CD4-positive, alpha-beta memory T cell (primary cell): ENCODE measurements around the gene FGFBP1. TPM values are rescaled to one million over a fixed set of nuclear protein-coding genes. Genes with fewer than 3 reads are reported as not detected.

Experiments
- CTCF ChIA-PET: fragments of 350-600 bp; sonication (Branson Sonifier 250); formaldehyde crosslinking; loops from one replicate; lab custom pipeline; 2021; ENCODE audit warnings: inconsistent platforms; ENCODE audit not compliant: partially characterized antibody; lab: Charles Lee
- POLR2A ChIA-PET: fragments of 350-600 bp; sonication (Branson Sonifier 250); formaldehyde crosslinking; loops from one replicate; lab custom pipeline; 2021; ENCODE audit not compliant: partially characterized antibody; lab: Charles Lee
- DNase-seq, 5 donors: peaks; one replicate each; pipeline versions ENCODE4 v3.0.0 to v3.0.0-alpha.2; 2020 to 2022; ENCODE audit warnings: mixed read lengths in 1 of 5
- H3K27ac ChIP-seq: one replicate; pipeline ENCODE4 v1.7.0; 2013; ENCODE audit warnings: low read depth, low read length
- H3K27me3 ChIP-seq: 2 replicates; pipeline ENCODE4 v1.7.0; 2013; ENCODE audit warnings: mild to moderate bottlenecking, low read length, moderate library complexity; ENCODE audit not compliant: insufficient read depth
- H3K36me3 ChIP-seq: 2 replicates; pipeline ENCODE4 v1.7.0; 2013; ENCODE audit warnings: mild to moderate bottlenecking, low read length, moderate library complexity; ENCODE audit not compliant: insufficient read depth
- H3K4me1 ChIP-seq: 2 replicates; pipeline ENCODE4 v1.7.0; 2013; ENCODE audit warnings: mild to moderate bottlenecking, low read length, moderate library complexity; ENCODE audit not compliant: insufficient read depth
- H3K4me3 ChIP-seq, 2 donors: one replicate each; pipeline ENCODE4 v1.7.0; 2013; ENCODE audit warnings: low read length in 2 of 2, mild to moderate bottlenecking in 1 of 2
- H3K9me3 ChIP-seq, 2 donors: one replicate each; pipeline ENCODE4 v1.7.0; 2013; ENCODE audit warnings: low read length in 2 of 2, control low read depth in 1 of 2; ENCODE audit not compliant: control insufficient read depth in 1 of 2
- H3K27ac Mint-ChIP-seq, 7 donors: one replicate each; pipeline ENCODE4 v1.8.0; 2020 to 2021; ENCODE audit warnings: mixed read lengths in 7 of 7, mild to moderate bottlenecking in 6 of 7, inconsistent platforms in 3 of 7, moderate library complexity in 3 of 7
- H3K27me3 Mint-ChIP-seq, 2 donors: one replicate each; pipeline ENCODE4 v1.8.0; 2020 to 2021; ENCODE audit warnings: mixed read lengths in 2 of 2
- H3K36me3 Mint-ChIP-seq, 2 donors: one replicate each; pipeline ENCODE4 v1.8.0; 2020 to 2021; ENCODE audit warnings: mixed read lengths in 2 of 2, inconsistent platforms in 1 of 2, mild to moderate bottlenecking in 1 of 2
- H3K4me1 Mint-ChIP-seq, 4 donors: one replicate each; pipeline ENCODE4 v1.8.0; 2020 to 2021; ENCODE audit warnings: mixed read lengths in 4 of 4, mild to moderate bottlenecking in 1 of 4
- H3K4me3 Mint-ChIP-seq, 8 donors: one replicate each; pipeline ENCODE4 v1.8.0; 2020 to 2021; ENCODE audit warnings: mixed read lengths in 8 of 8, mild to moderate bottlenecking in 7 of 8, moderate library complexity in 6 of 8, inconsistent platforms in 3 of 8
- H3K9me3 Mint-ChIP-seq, 8 donors: one replicate each; pipeline ENCODE4 v1.8.0; 2020 to 2021; ENCODE audit warnings: mixed read lengths in 8 of 8, mild to moderate bottlenecking in 5 of 8, inconsistent platforms in 3 of 8, moderate library complexity in 1 of 8
- intact Hi-C: fragments of 100-400 bp; cut with micrococcal nuclease; formaldehyde crosslinking; loops from one replicate; pipeline ENCODE4 v1.15.1; 2023
- polyA plus RNA-seq, 2 donors: library from polyadenylated mRNA; unstranded; fragments of 300-500 nt; fragmentation: Illumina TruSeq; gene quantifications; one replicate each; pipeline ENCODE4 v1.2.3, GENCODE V29; 2021
- total RNA-seq, 2 experiments: library from RNA; stranded (reverse); gene quantifications; one replicate each; pipeline ENCODE4 v1.2.3, GENCODE V29; 2021

Gene FGFBP1
- total and polyA plus RNA-seq, 4 experiments from 2014 or later = not detected

DNA sequence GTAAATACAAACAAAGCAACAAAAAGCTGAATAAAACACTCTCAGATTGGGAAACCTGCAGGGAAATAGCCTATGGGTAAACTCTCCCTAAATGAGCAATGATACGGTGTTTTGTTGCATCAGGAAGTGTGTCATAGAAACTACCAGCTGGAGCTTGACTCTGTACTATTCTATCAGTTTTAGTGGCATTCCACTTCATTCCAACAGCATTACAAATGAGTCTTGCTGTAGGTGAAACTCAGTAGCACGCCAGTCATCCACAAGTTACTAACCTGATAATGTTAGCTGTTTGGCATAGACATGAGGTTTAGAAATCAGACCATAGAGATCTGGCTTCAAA, 24.9 kb downstream of the FGFBP1 start:
- Mint-ChIP-seq H3K36me3 (no peaks in the 10 kb centered on the region), H3K9me3 (peaks cover 0 to 6% (median 2%) of the 10 kb centered on the region in 8 donors), H3K27me3 (peaks cover 5 to 20% of the 10 kb centered on the region in 2 donors), H3K27ac (no peak overlapping the region), H3K4me3 (no peak overlapping the region), H3K4me1 (no peaks in the 10 kb centered on the region)
- Histone ChIP-seq H3K27ac (no peak overlapping the region), H3K36me3 (no peaks in the 10 kb centered on the region), H3K4me1 (no peaks in the 10 kb centered on the region), H3K27me3 (no peaks in the 10 kb centered on the region), H3K4me3 (no peak overlapping the region), H3K9me3 (no peaks in the 10 kb centered on the region)
- intact Hi-C loops = no loop called here
- CTCF ChIA-PET = interaction anchor here (1.0 kb wide), 1 partner anchor 30 kb away, joined by 4 read pairs; no protein-coding TSS in a partner anchor
- no peak for DNase-seq
- POLR2A ChIA-PET = no interaction called here

DNA sequence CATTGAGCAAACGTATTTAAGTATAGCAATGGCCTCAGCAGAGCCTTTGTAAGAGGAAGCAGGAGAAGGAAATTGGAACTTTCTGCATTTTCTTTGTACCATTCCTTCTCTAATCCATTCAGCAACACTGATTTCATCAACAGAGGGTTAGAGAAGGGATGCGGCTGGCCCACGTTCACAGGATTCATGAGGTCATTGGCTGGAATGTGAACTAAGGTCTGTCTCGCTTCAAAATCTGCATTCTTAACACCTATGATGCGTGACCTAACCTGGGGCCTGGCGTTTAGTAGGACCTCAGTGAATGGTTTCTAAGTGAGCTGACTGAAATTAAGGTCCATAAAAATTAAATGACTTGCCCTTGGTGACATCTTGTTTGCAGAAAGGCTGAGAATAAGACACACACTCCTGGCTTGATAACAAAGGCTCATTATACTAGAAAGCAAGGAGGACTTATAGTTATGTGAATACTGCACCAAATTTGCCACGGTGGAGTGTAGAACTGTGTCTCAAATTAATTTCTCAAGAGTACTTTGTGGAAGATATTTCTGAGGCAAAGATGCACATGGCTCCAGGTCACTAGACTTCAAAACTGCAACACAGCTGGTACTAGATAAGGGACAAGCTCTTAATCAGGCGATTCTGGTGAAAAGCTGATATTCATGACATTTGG, 25.4 kb downstream of the FGFBP1 start:
- H3K27ac ChIP-seq = no peak overlapping the region
- no peaks in the 10 kb centered on the region for H3K27me3 ChIP-seq
- no peak for DNase-seq
- peaks cover 5 to 15% of the 10 kb centered on the region in 2 donors for H3K27me3 Mint-ChIP-seq
- H3K4me3 Mint-ChIP-seq = no peak overlapping the region
- POLR2A ChIA-PET = no interaction called here
- H3K4me3 ChIP-seq = no peak overlapping the region
- intact Hi-C loops = no loop called here
- no peaks in the 10 kb centered on the region for H3K36me3 ChIP-seq
- H3K27ac Mint-ChIP-seq = no peak overlapping the region
- no peaks in the 10 kb centered on the region for H3K4me1 ChIP-seq
- no peaks in the 10 kb centered on the region for H3K36me3 Mint-ChIP-seq
- H3K9me3 ChIP-seq = no peaks in the 10 kb centered on the region
- H3K9me3 Mint-ChIP-seq = peaks cover 0 to 6% (median 2%) of the 10 kb centered on the region in 8 donors
- H3K4me1 Mint-ChIP-seq = no peaks in the 10 kb centered on the region
- CTCF ChIA-PET = interaction anchor here (0.6 to 1.0 kb wide), 2 partner anchors 30 to 32 kb away, joined by 3 to 4 read pairs; no protein-coding TSS in a partner anchor

- Mint-ChIP-seq H3K27ac (no peak overlapping the region), H3K36me3 (no peaks in the 10 kb centered on the region), H3K4me1 (no peaks in the 10 kb centered on the region), H3K27me3 (peaks cover 7 to 15% of the 10 kb centered on the region in 2 donors), H3K4me3 (no peak overlapping the region), H3K9me3 (peaks cover 0 to 6% (median 2%) of the 10 kb centered on the region in 8 donors)
- ChIA-PET POLR2A (no interaction called here), CTCF (interaction anchor here (0.9 kb wide), 1 partner anchor 92 kb away, joined by 3 read pairs; no protein-coding TSS in a partner anchor)
- intact Hi-C loops = no loop called here
- no peaks in the 10 kb centered on the region for H3K4me1 ChIP-seq
- no peaks in the 10 kb centered on the region for H3K9me3 ChIP-seq
- H3K36me3 ChIP-seq = no peaks in the 10 kb centered on the region
- H3K27me3 ChIP-seq = peaks cover 3% of the 10 kb centered on the region
- no peak overlapping the region for H3K27ac ChIP-seq
- H3K4me3 ChIP-seq = no peak overlapping the region
- DNase-seq = no peak
Observed at GRCh38 chr4:15912236-15912635, 26.3 kb downstream of the FGFBP1 start.

GRCh38 chr4:15910155-15910940, 28.2 kb downstream of the FGFBP1 start:
- no peak for DNase-seq
- H3K27me3 Mint-ChIP-seq = peaks cover 10 to 15% of the 10 kb centered on the region in 2 donors
- Histone ChIP-seq H3K4me3 (no peak overlapping the region), H3K9me3 (no peaks in the 10 kb centered on the region), H3K27ac (no peak overlapping the region), H3K36me3 (no peaks in the 10 kb centered on the region), H3K4me1 (no peaks in the 10 kb centered on the region), H3K27me3 (peaks cover 3% of the 10 kb centered on the region)
- H3K4me1 Mint-ChIP-seq = no peaks in the 10 kb centered on the region
- H3K27ac Mint-ChIP-seq = no peak overlapping the region
- intact Hi-C loops = no loop called here
- CTCF ChIA-PET = interaction anchor here (0.9 kb wide), 1 partner anchor 12 kb away, joined by 3 read pairs; no protein-coding TSS in a partner anchor
- H3K4me3 Mint-ChIP-seq = no peak overlapping the region
- no peaks in the 10 kb centered on the region for H3K36me3 Mint-ChIP-seq
- POLR2A ChIA-PET = no interaction called here
- H3K9me3 Mint-ChIP-seq = no peaks in the 10 kb centered on the region

- CTCF ChIA-PET = interaction anchor here (0.9 kb wide), 1 partner anchor 25 kb away, joined by 3 read pairs; no protein-coding TSS in a partner anchor
- Histone ChIP-seq H3K9me3 (no peaks in the 10 kb centered on the region), H3K4me3 (no peak overlapping the region), H3K27ac (no peak overlapping the region), H3K27me3 (peaks cover 7% of the 10 kb centered on the region), H3K36me3 (no peaks in the 10 kb centered on the region), H3K4me1 (no peaks in the 10 kb centered on the region)
- Mint-ChIP-seq H3K4me3 (no peak overlapping the region), H3K9me3 (peaks cover 0 to 1% (median 0%) of the 10 kb centered on the region in 8 donors), H3K4me1 (no peaks in the 10 kb centered on the region), H3K27me3 (peaks cover 25% of the 10 kb centered on the region in 2 donors), H3K27ac (no peak overlapping the region), H3K36me3 (no peaks in the 10 kb centered on the region)
- DNase-seq = no peak
- intact Hi-C loops = no loop called here
- POLR2A ChIA-PET = no interaction called here
Observed at GRCh38 chr4:15907430-15907829, 31.1 kb downstream of the FGFBP1 start.

DNA sequence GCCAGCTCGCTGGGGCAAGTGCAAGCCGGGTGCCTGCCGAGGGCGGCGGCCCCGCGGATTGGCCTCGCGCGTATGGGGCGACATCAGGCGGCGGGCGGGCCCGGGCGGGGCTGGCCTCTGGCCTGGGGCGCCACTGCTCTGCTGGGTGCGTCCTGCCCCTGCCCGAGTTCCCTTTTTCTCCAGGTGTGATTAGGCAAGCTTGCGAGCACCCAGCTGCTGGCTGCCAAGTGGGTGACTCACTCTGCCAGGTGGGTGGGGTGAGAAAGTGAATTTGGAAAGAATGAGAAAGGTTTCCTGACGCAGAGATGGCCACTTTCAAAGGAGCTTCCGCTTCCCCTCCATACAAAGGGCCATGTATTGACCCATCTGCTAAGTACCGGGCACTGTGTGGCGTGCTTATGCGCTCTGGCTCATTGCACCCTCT, 32.5 kb downstream of the FGFBP1 start:
- Mint-ChIP-seq H3K9me3 (peaks cover 0 to 3% (median 0%) of the 10 kb centered on the region in 8 donors), H3K36me3 (no peaks in the 10 kb centered on the region), H3K4me3 (no peak overlapping the region), H3K27me3 (peaks cover 25 to 31% of the 10 kb centered on the region in 2 donors), H3K27ac (no peak overlapping the region), H3K4me1 (no peaks in the 10 kb centered on the region)
- Histone ChIP-seq H3K9me3 (no peaks in the 10 kb centered on the region), H3K4me3 (no peak overlapping the region), H3K4me1 (no peaks in the 10 kb centered on the region), H3K27me3 (peaks cover 7% of the 10 kb centered on the region), H3K27ac (no peak overlapping the region), H3K36me3 (no peaks in the 10 kb centered on the region)
- ChIA-PET POLR2A (no interaction called here), CTCF (no interaction called here)
- intact Hi-C loops = no loop called here
- DNase-seq = no peak

DNA sequence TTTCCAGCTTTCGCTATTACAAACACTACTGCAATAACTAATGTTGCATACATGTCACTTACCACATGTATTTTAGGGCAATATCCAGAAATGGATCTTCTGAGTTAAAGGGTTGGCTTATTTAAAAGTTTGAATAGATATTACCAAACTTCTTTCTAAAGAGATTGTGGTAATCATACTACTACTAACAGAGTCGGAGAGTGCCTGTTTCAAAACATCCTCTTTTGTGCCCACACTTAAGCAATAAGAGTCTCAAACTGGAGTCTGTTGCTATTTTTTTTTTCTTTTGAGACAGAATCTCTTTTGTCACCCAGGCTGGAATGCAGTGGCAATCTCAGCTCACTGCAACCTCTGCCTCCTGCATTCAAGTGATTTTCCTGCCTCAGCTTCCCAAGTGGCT, 35.8 kb downstream of the FGFBP1 start:
- Mint-ChIP-seq H3K36me3 (no peaks in the 10 kb centered on the region), H3K27me3 (peaks cover 34 to 41% of the 10 kb centered on the region in 2 donors), H3K4me3 (no peak overlapping the region), H3K27ac (no peak overlapping the region), H3K9me3 (peaks cover 0 to 3% (median 0%) of the 10 kb centered on the region in 8 donors), H3K4me1 (no peaks in the 10 kb centered on the region)
- H3K9me3 ChIP-seq = no peaks in the 10 kb centered on the region
- H3K4me3 ChIP-seq = no peak overlapping the region
- H3K27me3 ChIP-seq = peaks cover 7% of the 10 kb centered on the region
- no peaks in the 10 kb centered on the region for H3K36me3 ChIP-seq
- intact Hi-C loops = no loop called here
- no peaks in the 10 kb centered on the region for H3K4me1 ChIP-seq
- ChIA-PET POLR2A (no interaction called here), CTCF (interaction anchor here (1.2 to 2.7 kb wide), 2 partner anchors 11 to 20 kb away, joined by 4 to 8 read pairs; no protein-coding TSS in a partner anchor)
- no peak for DNase-seq
- H3K27ac ChIP-seq = no peak overlapping the region
